ENCODE data around the gene BMP10. TPM values are rescaled to one million over a fixed set of nuclear protein-coding genes. Genes with fewer than 3 reads are reported as not detected.

Gene BMP10
- total RNA-seq, 4 donors from 2014 or later: not detected

- no peaks in the 10 kb centered on the region for H3K9me3 ChIP-seq
- intact Hi-C loops (cut with DNase I): no loop called here
- H3K36me3 ChIP-seq: no peaks in the 10 kb centered on the region
- WGBS, 2 donors: 70 to 78% methylated on average over 3 of the region's 3 CpGs
- no peaks in the 10 kb centered on the region for H3K27me3 ChIP-seq
- TF ChIP-seq CTCF (IDR thresholded peaks at IDR 0.05): no peak
- no peak for TF ChIP-seq POLR2A (IDR thresholded peaks at IDR 0.05)
- H3K4me3 ChIP-seq (replicated peaks in 1 of 3): no peak overlapping the region
- H3K4me1 ChIP-seq: no peaks in the 10 kb centered on the region
- DNase-seq: no peak
- H3K27ac ChIP-seq: no peak overlapping the region
Observed at GRCh38 chr2:68860111-68860510, 11.1 kb downstream of the BMP10 start.

DNA sequence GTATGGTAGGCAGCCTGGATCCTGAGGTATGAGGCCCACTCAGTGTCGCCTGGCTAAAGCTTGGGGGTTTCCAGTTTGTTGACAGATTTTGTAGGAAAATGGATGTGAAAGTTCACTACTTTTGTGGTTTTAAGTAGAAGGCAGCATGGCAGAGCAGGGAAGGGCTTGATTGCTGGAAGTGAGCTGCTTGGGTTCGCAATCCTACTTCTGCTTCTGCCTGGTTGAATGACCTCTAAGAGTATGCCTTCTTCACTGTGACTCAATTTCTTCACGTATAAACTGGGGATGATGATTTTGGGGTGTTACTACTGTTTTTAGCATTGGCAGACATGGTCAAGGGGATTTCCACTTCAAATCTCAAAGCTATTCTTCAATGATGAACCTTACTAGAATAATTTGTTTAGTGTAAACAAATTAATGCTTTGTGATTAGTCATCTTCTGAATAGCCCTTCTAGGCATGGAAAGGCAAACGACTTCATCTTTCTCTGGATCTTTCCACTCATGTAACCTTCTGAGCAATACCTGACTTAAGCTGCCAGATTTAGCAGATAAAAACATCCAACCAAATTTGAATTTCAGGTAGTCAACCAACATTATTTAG, 13.2 kb downstream of the BMP10 start:
- WGBS, 2 donors: 74 to 80% methylated on average over 4 of the region's 4 CpGs
- Histone ChIP-seq H3K9me3 (no peaks in the 10 kb centered on the region), H3K36me3 (no peaks in the 10 kb centered on the region), H3K27me3 (no peaks in the 10 kb centered on the region), H3K4me1 (no peaks in the 10 kb centered on the region), H3K4me3 (replicated peaks in 1 of 3) (no peak overlapping the region), H3K27ac (no peak overlapping the region)
- no peak for DNase-seq
- intact Hi-C loops (cut with DNase I): no loop called here
- TF ChIP-seq CTCF (IDR thresholded peaks at IDR 0.05) (no peak), POLR2A (IDR thresholded peaks at IDR 0.05) (no peak)

DNA sequence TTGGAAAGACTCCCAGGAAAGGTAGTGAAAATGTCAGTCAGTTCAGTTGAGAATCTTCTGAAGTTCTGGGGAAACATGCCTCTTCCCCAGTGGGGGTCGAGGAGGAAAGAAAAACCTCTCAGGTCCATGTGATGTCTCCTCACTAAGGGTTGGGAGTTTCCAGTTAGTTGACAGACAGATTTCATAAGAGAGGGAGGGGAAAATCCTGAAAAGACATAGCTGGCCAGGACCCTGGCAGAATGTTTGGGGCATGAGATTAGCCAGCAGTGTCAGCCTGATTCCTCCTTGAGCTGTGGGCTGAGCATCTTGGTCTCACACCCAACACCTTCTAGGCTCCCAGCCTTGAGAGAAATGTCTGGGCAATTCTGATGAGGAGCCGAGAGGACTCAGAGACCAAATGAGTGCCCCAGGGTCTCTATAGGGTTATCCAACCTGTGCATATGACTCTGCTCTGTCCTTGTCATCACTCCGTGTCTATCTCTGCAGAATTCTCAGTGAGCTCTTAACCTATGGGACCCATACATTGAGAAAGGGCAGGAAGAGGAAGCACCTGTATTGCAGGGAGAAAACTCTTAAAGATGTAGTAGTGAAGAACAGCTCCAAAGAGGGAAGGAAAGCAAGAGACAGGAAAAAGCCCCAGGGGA, 13.9 kb downstream of the BMP10 start:
- WGBS, 2 donors: 69 to 85% methylated on average over 3 of the region's 3 CpGs
- Histone ChIP-seq H3K4me1 (no peaks in the 10 kb centered on the region), H3K36me3 (no peaks in the 10 kb centered on the region), H3K27me3 (no peaks in the 10 kb centered on the region), H3K4me3 (replicated peaks in 1 of 3) (no peak overlapping the region), H3K27ac (no peak overlapping the region), H3K9me3 (no peaks in the 10 kb centered on the region)
- no peak for DNase-seq
- TF ChIP-seq CTCF (IDR thresholded peaks at IDR 0.05) (no peak), POLR2A (IDR thresholded peaks at IDR 0.05) (no peak)
- intact Hi-C loops (cut with DNase I): no loop called here

DNA sequence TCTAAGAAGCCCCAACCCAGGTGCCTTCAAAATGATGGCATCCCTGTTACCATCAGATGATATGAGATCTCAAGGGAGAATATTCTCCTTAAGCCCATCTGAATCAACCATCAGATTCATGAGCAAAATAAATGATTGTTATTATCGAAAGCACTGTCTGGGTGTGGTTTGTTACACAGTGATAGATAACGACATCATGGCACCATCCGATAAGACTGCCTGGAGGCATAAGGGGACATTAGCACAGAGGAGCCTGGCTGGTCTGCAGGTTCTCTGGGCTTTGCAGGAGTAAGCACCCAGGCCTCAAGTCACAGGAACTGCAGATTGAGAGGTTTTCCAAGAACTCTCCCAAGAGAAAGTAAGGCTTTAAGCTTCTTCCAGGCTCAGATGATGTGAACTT, 15.6 kb downstream of the BMP10 start:
- no peak for DNase-seq
- H3K36me3 ChIP-seq: no peaks in the 10 kb centered on the region
- no peak for TF ChIP-seq POLR2A (IDR thresholded peaks at IDR 0.05)
- H3K4me3 ChIP-seq (replicated peaks in 1 of 3): no peak overlapping the region
- 94% methylated on average over 3 of the region's 3 CpGs for WGBS, 2 donors
- no peaks in the 10 kb centered on the region for H3K27me3 ChIP-seq
- intact Hi-C loops (cut with DNase I): no loop called here
- H3K9me3 ChIP-seq: no peaks in the 10 kb centered on the region
- no peaks in the 10 kb centered on the region for H3K4me1 ChIP-seq
- no peak overlapping the region for H3K27ac ChIP-seq

GRCh38 chr2:68854476-68854875, 16.7 kb downstream of the BMP10 start:
- Histone ChIP-seq H3K4me1 (no peaks in the 10 kb centered on the region), H3K27me3 (no peaks in the 10 kb centered on the region), H3K4me3 (replicated peaks in 1 of 3) (no peak overlapping the region), H3K27ac (no peak overlapping the region), H3K36me3 (no peaks in the 10 kb centered on the region), H3K9me3 (no peaks in the 10 kb centered on the region)
- DNase-seq: no peak
- intact Hi-C loops (cut with DNase I): no loop called here
- TF ChIP-seq CTCF (IDR thresholded peaks at IDR 0.05): no peak
- TF ChIP-seq POLR2A (IDR thresholded peaks at IDR 0.05): no peak

All from thyroid gland (tissue), 4 donors.